Cardiac muscle cell (in vitro differentiated cells and primary cell): ENCODE data around the gene SHROOM4. TPM values are rescaled to one million over a fixed set of nuclear protein-coding genes. Genes with fewer than 3 reads are reported as not detected.

ENCODE experiments used
- DNase-seq, 2 donors: peaks; one replicate each; pipeline versions ENCODE4 v3.0.0 to v3.0.0-alpha.2; 2010 to 2017; ENCODE audit warnings: low read depth in 1 of 2, low spot score in 1 of 2
- H3K27ac ChIP-seq: fragments of 200-600 bp; sonication (generic); 2 replicates; pipeline ENCODE4 v1.5.1; 2016
- H3K27me3 ChIP-seq: fragments of 200-600 bp; sonication (generic); 2 replicates; pipeline ENCODE4 v1.6.0; 2016; ENCODE audit warnings: control low read depth
- H3K36me3 ChIP-seq: fragments of 200-600 bp; sonication (generic); 2 replicates; pipeline ENCODE4 v1.5.1; 2016; ENCODE audit warnings: control low read depth
- H3K4me1 ChIP-seq: fragments of 200-600 bp; sonication (generic); 2 replicates; pipeline ENCODE4 v1.8.1; 2017; ENCODE audit warnings: low read depth, mild to moderate bottlenecking, mixed run types
- H3K4me3 ChIP-seq: fragments of 200-600 bp; sonication (generic); 2 replicates; pipeline ENCODE4 v1.5.1; 2016; ENCODE audit warnings: mild to moderate bottlenecking
- H3K9me3 ChIP-seq: fragments of 200-600 bp; sonication (generic); 2 replicates; pipeline ENCODE4 v1.5.1; 2017; ENCODE audit warnings: low read depth, mild to moderate bottlenecking, control low read depth
- polyA plus RNA-seq: library from polyadenylated mRNA; unstranded; fragments of >200 nt; fragmentation: Nextera tagmentation; extraction: Ambion mirVana; gene quantifications from 2 replicates; pipeline ENCODE4 v1.2.1, GENCODE V29; 2016
- total RNA-seq: library from RNA; depleted of rRNA; stranded (reverse); fragments of >200 nt; gene quantifications from 2 replicates; pipeline ENCODE4 v1.2.3, GENCODE V29; 2016
- TF ChIP-seq, protein P1 (sequence below): IDR thresholded peaks from 2 replicates; pipeline ENCODE4 v1.5.1; 2012; ENCODE audit warnings: low read depth, mild to moderate bottlenecking, low read length

Gene SHROOM4
- total and polyA plus RNA-seq, 2 experiments from 2014 or later, result 1.3 to 1.8 TPM

DNA sequence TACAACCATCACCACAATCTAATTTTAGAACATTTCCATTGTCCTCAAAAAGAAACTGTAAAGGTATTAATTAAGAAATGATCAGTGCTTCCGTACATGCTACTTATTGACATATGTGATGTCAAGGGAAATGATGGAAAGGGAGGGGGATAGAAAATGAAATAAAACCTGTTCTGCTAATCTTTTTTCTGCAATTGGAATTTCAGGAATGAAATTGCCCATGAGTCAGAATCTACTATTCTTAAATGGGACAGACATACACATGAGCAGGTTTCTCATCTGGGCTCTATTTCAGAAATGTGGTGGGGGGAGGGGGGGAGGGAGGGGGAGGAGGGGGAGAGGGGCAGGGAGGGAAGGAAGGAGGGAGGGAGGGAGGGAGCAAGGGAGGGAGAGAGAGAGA, 91.0 kb downstream of the SHROOM4 start:
- DNase-seq, result no peak
- TF ChIP-seq, protein P1, sequence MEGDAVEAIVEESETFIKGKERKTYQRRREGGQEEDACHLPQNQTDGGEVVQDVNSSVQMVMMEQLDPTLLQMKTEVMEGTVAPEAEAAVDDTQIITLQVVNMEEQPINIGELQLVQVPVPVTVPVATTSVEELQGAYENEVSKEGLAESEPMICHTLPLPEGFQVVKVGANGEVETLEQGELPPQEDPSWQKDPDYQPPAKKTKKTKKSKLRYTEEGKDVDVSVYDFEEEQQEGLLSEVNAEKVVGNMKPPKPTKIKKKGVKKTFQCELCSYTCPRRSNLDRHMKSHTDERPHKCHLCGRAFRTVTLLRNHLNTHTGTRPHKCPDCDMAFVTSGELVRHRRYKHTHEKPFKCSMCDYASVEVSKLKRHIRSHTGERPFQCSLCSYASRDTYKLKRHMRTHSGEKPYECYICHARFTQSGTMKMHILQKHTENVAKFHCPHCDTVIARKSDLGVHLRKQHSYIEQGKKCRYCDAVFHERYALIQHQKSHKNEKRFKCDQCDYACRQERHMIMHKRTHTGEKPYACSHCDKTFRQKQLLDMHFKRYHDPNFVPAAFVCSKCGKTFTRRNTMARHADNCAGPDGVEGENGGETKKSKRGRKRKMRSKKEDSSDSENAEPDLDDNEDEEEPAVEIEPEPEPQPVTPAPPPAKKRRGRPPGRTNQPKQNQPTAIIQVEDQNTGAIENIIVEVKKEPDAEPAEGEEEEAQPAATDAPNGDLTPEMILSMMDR, result no peak
- Histone ChIP-seq H3K27ac (no peak overlapping the region), H3K36me3 (no peaks in the 10 kb centered on the region), H3K4me3 (no peak overlapping the region), H3K9me3 (no peaks in the 10 kb centered on the region), H3K4me1 (no peaks in the 10 kb centered on the region), H3K27me3 (no peaks in the 10 kb centered on the region)

DNA sequence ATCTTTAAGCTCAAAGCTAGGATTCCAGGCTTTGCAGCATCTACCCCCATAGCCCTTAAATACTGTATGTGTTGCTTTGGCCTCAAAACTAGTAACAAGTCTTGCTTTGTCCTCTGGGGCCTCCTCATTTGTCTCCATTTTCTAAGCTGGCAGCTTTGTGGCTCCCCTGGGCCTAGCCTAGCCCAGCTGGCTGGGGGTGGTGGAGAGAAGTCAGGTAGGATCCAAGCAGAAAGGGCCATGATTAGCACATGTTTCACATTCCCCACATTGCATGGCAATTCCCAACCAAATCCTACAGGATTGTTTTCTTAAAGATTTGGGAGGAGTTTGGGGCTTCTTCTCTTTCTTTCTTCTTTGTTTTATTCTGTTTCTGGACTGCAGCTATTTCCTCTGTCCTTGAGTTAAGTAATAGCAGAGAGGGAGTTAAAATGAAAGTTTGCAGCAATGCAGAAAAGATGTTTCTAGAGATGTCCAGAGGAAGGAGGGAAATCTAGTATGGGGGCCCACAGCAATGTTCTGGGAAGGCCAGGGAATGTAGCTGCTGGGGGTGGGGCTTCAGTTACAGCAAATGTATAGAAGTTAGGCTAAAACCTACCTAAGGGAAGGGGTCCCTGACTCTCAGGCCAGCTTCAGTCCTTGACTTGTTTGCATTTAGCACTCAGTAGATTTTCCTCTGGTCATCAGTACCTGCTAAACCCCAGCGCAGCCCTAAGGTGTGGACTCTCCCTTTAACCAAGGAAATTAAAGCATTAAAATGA, 92.1 kb downstream of the SHROOM4 start:
- Histone ChIP-seq H3K9me3 (no peaks in the 10 kb centered on the region), H3K4me1 (no peaks in the 10 kb centered on the region), H3K27ac (no peak overlapping the region), H3K36me3 (no peaks in the 10 kb centered on the region), H3K27me3 (no peaks in the 10 kb centered on the region), H3K4me3 (no peak overlapping the region)
- TF ChIP-seq, protein P1, result no peak
- no peak for DNase-seq

DNA sequence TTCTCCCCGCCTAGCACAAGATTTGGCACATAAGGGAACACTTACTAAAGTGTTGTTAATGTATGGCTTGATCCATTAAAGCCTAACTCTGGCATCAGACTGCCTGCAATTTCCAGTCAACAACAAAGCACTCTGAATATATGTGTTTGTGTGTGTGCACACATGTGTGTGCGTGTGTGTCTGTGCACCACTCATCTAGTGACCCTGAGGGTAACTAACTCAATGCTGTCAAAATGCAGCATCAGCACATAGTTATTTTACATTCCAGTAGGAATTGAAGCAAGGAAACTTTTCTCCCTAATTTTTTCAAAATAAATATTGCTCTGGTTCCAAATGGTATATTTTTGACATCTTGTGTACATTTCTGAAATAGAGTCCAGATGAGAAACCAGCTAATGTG, 94.4 kb downstream of the SHROOM4 start:
- Histone ChIP-seq H3K36me3 (no peaks in the 10 kb centered on the region), H3K27ac (no peak overlapping the region), H3K27me3 (no peaks in the 10 kb centered on the region), H3K4me3 (no peak overlapping the region), H3K4me1 (no peaks in the 10 kb centered on the region), H3K9me3 (no peaks in the 10 kb centered on the region)
- no peak for DNase-seq
- TF ChIP-seq, protein P1, result no peak

DNA sequence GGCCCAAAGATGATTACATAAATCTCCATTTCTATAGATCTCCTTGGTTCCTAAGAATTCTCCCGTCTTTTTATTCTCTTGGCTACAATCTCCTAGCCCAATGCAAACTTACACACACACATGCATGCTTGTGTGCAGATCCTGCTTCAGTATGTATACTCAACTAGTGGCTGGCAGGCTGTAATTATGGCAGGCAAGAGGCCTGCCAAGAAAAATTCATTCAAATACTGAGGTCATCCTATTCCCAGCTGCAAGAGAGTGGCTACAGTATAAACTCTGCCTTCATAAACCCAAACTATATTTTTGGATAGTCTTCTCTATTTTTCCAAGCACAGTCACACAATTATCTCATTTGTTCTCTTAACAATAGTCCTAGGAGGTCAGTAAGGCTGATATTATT, 95.2 kb downstream of the SHROOM4 start:
- Histone ChIP-seq H3K27ac (no peak overlapping the region), H3K9me3 (no peaks in the 10 kb centered on the region), H3K4me1 (no peaks in the 10 kb centered on the region), H3K36me3 (no peaks in the 10 kb centered on the region), H3K27me3 (no peaks in the 10 kb centered on the region), H3K4me3 (no peak overlapping the region)
- TF ChIP-seq, protein P1, result no peak
- DNase-seq, result no peak

DNA sequence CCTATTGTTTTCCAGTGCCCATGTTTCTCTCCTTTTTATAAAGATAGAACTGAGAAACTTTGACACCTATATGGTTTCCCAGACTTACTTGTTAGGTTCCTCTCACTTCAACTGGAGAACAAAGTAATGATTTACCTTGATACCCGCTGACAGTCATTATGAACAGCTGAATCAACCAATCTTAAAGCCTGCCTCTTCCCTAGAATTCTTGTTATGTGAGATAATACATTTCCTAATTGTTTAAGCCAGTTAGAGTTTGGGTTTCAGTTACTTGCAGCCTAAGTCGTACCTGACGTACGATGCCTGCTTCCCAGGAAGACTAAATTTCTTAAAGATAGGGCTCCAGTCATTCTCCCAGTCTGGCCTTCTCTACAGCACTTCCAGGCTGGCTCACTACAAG, 97.3 kb downstream of the SHROOM4 start:
- H3K4me1 ChIP-seq, result no peaks in the 10 kb centered on the region
- H3K36me3 ChIP-seq, result no peaks in the 10 kb centered on the region
- DNase-seq, result no peak
- H3K4me3 ChIP-seq, result no peak overlapping the region
- TF ChIP-seq, protein P1, result no peak
- H3K27me3 ChIP-seq, result no peaks in the 10 kb centered on the region
- H3K9me3 ChIP-seq, result no peaks in the 10 kb centered on the region
- H3K27ac ChIP-seq, result no peak overlapping the region
